ENCODE results near the gene YPEL2.
"Not testable (repeated sequence)": the region's sequence is repeated elsewhere in the genome, so short reads cannot be mapped to it uniquely, and the experiment has no call there.

YPEL2 gene

GRCh38 chr17:59401725-59402124 is 70.3 kb downstream of the YPEL2 start:
- no peak overlapping the region for H3K27ac ChIP-seq
- TF ChIP-seq, protein P1, sequence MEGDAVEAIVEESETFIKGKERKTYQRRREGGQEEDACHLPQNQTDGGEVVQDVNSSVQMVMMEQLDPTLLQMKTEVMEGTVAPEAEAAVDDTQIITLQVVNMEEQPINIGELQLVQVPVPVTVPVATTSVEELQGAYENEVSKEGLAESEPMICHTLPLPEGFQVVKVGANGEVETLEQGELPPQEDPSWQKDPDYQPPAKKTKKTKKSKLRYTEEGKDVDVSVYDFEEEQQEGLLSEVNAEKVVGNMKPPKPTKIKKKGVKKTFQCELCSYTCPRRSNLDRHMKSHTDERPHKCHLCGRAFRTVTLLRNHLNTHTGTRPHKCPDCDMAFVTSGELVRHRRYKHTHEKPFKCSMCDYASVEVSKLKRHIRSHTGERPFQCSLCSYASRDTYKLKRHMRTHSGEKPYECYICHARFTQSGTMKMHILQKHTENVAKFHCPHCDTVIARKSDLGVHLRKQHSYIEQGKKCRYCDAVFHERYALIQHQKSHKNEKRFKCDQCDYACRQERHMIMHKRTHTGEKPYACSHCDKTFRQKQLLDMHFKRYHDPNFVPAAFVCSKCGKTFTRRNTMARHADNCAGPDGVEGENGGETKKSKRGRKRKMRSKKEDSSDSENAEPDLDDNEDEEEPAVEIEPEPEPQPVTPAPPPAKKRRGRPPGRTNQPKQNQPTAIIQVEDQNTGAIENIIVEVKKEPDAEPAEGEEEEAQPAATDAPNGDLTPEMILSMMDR (conservative IDR thresholded peaks at IDR 0.05), result no peak
- no peak for TF ChIP-seq ZFX (IDR thresholded peaks at IDR 0.05)

DNA sequence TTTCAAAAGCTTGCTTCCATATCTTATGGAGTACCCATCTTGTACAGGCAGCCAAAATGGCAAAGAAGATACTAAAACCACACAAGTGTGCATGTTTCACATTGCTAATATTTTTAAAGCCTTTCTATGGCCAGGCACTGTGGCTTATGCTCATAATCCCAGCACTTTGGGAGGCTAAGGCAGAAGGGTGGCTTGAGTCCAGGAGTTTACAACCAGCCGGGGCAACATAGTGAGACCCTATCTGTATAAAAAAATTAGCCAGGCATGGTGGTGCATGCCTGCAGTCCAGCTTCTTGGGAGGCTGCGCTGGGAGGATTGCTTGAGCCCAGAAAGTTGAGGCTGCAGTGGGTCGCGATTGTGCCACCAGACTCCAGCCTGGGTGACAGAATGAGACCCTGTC is 71.3 kb downstream of the YPEL2 start:
- TF ChIP-seq ZFX (IDR thresholded peaks at IDR 0.05), result no peak
- TF ChIP-seq, protein P1 (conservative IDR thresholded peaks at IDR 0.05), result no peak
- H3K27ac ChIP-seq, result no peak overlapping the region

DNA sequence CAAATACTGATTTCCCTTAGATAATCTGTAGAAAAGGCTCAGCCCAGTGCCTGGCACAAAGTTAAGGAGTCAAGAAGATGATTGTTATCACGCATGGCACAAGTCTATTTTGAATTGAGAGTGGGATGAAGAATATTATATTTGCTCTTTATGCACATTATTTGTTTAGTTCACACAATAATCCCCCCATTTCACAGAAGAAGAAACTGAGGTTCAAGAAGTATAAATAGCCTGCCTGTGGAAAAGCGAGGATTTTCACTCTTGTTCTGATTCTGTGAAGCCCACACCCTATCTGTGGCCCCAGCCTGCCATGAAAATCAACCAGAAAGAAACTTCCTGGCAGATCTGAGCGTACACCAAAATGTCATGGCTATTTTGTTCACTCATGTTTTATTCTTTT is 73.0 kb downstream of the YPEL2 start:
- no peak overlapping the region for H3K27ac ChIP-seq
- no peak for TF ChIP-seq ZFX (IDR thresholded peaks at IDR 0.05)
- TF ChIP-seq, protein P1 (conservative IDR thresholded peaks at IDR 0.05), result no peak

- H3K27ac ChIP-seq, result no peak overlapping the region
- TF ChIP-seq ZFX (IDR thresholded peaks at IDR 0.05), result no peak
- TF ChIP-seq, protein P1 (conservative IDR thresholded peaks at IDR 0.05), result no peak
Observed at GRCh38 chr17:59405944-59406705, 74.7 kb downstream of the YPEL2 start.

GRCh38 chr17:59406808-59407381 is 75.4 kb downstream of the YPEL2 start:
- TF ChIP-seq, protein P1 (conservative IDR thresholded peaks at IDR 0.05), result no peak
- TF ChIP-seq ZFX (IDR thresholded peaks at IDR 0.05), result no peak
- peak overlapping the region; percentile 5; the same call in 1 of the 2 replicates for H3K27ac ChIP-seq

GRCh38 chr17:59409336-59410048 is 78.0 kb downstream of the YPEL2 start:
- no peak for TF ChIP-seq ZFX (IDR thresholded peaks at IDR 0.05)
- TF ChIP-seq, protein P1 (conservative IDR thresholded peaks at IDR 0.05), result no peak
- H3K27ac ChIP-seq, result no peak overlapping the region

GRCh38 chr17:59410049-59410437 is 78.6 kb downstream of the YPEL2 start:
- no peak for TF ChIP-seq ZFX (IDR thresholded peaks at IDR 0.05)
- TF ChIP-seq, protein P1 (conservative IDR thresholded peaks at IDR 0.05), result no peak
- H3K27ac ChIP-seq, result no peak overlapping the region

GRCh38 chr17:59412431-59412830 is 81.0 kb downstream of the YPEL2 start:
- not testable (repeated sequence) for H3K27ac ChIP-seq
